Measurements from ENCODE around the gene APBA2.
"Not testable (repeated sequence)": the region's sequence is repeated elsewhere in the genome, so short reads cannot be mapped to it uniquely, and the experiment has no call there.

Gene APBA2

DNA sequence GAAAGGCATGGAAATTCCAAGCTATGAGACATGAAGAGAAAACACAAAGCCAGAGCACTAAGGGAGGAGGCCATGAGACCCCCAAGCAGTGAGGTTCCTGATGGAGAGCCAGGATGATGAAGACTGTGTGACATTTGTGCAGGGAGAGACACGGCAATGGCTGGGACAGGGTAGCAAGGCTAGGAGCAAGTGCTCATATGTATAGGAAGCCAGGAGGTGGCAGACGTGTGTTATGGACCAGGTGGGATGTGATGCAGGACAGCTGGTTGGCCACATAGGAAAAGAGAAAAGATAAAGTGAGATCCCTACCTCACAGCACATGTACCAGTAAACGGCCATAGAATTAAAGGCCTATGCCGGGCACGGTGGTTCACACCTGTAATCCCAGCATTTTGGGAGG lies 112.7 kb downstream of the APBA2 start:
- no peak for DNase-seq (ENCODE audit: low spot score)

DNA sequence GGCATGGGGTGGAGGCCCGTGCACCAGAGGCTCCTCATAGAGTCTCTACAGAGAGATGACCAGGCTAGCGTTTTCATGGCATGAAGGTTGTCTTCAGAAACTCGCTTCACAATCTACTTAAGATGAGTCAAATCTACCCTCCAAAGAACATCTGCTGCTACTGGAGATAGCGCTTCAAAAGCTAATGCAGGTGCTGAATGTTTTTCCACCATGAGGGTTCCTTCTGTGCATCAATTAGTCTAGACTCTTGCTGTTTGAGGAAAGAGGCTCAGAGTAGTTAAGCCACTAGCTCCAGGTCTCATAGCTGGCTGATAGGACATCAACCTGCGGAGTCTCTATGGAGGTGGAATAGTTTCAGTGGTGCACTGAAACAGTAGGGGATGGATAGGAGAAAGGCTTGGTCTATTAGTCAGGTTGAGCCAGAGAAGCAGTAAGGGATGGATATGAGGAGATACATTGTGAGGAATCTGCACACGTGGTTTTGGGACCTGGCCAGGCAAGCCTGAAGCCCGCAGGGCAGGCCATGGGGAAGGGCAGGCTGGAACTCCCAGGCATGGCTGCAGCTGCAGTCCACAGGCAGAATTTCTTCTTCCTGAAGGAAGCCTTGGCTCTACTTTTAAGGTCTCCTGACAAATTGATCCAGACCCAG lies 117.5 kb downstream of the APBA2 start:
- DNase-seq (ENCODE audit: low spot score) = no peak

DNA sequence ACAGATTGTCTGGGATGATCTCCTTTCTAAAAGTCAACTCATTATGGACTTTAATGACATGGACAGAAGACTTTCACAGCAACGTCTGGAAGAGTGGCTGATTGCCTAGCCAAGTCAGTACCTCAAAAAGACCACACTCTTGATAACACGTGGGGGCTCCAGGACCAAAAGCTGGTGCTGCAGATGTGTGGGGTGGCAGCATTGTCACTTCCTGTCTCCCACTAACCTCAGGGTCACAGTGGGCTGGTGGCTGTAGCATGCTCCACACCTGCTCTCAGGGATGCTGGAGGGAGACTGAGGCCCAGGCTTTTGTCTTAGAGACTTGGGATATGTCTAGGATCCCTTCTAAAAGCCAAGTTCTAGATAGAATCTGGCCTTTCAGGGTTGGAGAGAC lies 118.1 kb downstream of the APBA2 start:
- no peak for DNase-seq (ENCODE audit: low spot score)

DNA sequence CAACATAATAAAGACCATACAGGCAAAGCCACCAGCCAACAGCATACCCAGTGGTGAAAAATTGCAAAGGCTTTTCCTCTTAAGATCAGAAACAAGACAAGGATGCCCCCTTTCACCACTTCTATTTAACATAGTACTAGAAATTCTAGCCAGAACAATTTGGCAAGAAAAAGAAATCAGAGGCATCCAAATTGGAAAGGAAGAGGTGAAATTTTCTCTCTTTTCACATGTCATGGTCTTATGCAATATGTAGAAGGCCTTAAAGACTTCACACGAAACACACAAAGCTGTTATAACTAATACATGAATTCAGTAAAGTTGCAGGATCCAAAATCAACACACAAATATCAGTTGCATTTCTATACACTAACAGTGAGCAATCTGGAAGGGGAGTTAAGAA lies 120.2 kb downstream of the APBA2 start:
- DNase-seq (ENCODE audit: low spot score) = no peak

DNA sequence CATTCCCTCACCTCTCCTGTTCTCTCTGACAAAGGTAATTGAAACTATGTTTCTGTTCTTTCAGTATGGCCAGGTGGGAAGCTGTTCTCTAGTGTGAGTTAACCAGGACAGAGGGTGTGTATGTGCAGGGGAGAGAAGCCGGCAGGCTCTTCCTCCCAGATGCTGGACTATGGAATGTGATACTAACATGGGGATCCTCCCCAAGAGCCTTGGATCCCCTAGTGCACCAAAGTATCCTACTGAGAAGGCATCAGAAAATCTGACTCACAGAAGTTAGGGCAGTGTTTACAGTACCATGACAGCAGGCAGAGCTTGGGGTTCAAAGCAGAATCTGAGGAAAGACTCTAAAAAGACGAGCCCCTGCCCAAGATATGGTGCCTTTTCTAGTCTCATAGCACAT lies 123.1 kb downstream of the APBA2 start:
- DNase-seq (ENCODE audit: low spot score) = no peak

DNA sequence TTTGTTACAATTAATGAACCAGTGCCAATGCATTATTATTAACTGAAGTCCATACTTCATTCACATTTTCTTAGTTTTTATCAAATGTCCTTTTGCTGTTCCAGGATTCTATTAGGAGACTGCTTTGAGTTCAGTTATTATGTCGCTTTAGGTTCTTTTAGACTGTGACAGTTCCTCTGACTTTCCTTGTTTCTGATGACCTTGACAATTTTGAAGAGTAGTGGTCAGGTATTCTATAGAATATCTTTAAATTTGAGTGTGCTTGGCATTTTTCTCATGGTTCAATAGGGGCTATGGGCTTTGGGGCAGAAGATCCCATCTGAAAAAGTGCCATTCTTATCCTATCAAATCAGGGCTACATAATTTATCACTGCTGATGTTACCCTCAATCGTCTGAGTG lies 126.3 kb downstream of the APBA2 start:
- no peak for DNase-seq (ENCODE audit: low spot score)

DNA sequence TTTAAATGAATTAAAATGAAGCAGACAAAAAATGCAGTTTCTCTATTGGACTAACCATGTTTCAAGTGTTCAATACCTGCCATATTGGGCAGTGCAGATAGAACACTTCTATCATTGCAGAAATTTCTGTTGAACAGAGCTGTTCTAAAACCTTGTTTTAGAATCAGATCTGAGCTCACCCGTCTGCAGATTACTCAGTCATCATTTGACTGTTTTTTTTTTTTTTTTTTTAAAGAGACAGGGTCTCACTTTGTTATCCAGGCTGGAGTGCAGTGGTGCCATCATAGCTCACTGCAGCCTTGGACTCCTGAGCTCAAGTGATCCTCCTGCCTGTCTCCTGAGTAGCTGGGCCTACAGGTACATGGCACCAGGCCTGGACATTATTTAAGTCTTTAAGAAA lies 128.7 kb downstream of the APBA2 start:
- no peak for DNase-seq (ENCODE audit: low spot score)

DNA sequence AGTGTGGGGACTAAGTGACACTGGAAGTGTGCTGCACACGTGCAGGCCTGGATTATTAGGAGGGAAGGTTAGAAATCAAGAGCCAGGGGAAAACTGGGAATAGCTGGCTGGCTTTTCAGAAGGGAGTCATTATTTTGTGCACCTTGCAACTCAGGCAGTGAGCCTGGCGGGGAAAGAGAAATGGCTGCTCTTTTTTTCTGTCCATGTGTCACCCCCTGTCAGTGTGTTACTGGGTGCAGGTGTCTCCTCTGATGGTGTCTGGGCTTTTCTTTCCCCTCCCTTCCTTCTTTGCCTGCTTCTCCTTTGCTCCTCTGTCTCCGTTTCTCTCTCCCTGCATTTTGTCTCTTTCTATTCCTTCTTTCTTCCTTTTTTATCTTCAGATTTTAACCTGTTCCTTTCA lies 130.7 kb downstream of the APBA2 start:
- DNase-seq (ENCODE audit: low spot score) = no peak

DNA sequence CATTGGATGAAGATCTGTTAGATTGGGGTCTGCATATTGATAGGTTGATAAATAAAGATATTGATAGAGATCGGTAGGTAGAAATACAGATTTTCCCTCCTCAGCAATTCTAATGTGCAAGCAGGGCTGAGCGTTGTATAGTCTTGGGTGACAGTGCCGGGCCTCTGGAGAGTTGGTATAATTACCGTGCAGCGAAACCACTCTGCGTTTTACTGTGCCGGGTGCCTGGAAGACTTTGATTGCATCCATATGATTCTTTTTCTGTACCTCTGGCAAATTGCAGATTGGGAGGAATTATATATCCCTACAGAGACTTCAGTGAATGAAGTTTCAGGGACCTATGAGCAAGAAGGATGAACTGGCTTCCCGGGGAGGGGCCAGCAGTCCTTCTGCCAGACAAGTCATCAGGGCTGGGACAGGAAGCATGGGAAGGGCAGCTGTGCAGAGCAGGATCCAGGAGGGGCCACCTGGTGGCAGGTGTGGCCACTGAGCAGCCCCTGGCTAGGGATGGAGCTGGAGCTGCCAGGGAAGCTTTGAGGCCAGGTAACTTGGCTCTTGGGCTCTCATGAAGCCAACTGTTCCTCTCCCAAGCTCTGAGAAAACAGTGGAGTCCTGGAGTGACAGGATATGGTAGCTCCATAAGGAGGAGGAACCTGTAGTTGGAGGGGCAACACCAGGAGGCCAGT lies 132.5 kb downstream of the APBA2 start:
- no peak for DNase-seq (ENCODE audit: low spot score)

DNA sequence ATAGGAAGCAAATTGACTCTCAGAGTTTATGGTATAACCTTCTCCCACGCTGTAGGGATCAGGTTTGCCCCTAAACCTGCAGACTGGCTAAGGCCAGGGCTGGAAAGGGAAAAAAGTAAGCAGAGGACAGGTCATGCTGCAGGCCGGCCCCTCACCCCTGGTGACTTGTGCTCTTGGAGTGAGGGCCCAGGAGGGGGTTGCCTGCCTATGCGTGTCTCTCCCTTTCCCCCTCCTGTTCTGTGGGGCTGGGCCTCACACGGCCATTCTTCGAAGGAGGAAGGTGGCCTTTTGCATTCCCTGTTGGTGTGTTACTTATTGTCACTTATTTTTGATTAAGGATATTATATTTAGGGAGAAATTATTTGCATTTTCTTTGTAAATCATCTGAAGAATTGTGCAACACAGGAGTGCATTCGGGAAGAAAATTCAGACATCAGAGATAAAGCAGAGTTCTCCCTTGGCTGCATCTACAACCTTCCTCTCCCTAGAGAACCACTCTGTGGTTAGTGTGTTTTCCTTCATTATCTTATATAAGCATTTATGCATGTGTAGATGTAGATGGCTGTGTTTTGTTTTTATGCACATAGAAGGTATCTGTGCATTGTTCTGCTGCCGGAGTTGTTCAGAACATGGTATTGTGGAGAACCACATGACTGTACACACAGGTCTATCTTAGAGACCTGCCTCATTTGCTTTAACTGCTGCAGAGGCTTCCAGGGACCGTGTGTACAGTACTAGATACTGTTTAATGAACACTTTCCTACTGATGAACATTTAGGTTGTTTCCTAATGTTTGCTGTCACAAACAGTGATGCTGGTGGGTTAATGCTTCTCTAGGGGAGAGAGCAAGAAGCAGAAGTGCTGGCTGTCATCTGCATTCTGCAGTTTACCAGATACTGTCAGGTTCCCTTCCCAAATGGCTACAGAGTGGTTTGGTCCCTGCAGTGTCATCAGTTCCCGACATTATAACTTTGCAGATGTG lies 133.5 kb downstream of the APBA2 start:
- no peak for DNase-seq (ENCODE audit: low spot score)

DNA sequence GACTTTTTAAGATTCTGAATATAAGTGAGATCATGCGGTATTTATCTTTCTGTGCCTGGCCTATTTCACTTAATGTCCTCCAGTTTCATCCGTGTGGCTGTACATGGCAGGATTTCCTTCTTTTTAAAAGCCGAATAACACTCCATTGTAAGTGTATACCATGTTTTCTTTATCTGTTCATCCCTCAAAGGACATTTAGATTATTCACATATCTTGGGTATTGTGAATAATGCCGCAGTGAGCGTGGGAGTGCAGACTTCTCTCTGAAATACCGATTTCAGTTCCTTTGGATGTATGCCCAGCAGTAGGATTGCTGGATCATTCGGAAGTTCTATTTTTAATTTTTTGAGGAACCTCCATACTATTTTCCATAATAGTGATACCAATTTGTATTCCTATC lies 136.1 kb downstream of the APBA2 start:
- DNase-seq (ENCODE audit: low spot score) = no peak

DNA sequence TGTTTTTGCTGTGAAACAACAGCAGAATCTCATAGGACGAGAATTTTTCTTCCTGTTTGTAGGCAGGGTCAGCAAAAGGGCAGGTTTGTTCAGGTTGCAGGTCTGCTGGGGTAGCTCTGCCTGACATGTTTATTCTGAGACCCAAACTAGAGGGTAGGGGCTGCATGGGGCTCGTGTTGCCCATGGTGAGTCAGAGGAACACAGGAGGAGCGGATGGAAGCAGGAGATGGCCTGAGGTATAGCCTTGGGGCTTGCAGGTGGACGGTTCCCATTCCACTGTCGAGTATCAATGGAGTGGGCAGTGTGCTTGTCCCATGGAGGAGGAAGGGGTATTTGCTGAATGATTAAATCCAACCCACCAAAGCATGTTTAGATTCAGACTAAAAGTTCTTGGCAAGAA lies 138.9 kb downstream of the APBA2 start:
- DNase-seq (ENCODE audit: low spot score) = no peak

DNA sequence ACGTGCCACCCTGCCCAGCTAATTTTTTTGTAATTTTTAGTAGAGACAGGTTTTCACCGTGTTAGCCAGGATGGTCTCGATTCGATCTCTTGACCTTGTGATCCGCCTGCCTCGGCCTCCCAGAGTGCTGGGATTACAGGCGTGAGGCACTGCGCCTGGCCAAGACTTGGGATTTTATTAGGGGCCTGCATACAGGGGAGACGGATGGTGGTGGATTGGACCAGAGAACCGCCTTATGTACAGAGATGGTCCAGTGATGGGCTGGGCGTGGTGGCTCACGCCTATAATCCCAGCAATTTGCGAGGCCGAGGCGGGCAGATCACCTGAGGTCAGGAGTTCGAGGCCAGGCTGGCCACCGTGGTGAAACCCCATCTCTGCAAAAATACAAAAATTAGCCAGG lies 139.6 kb downstream of the APBA2 start:
- DNase-seq (ENCODE audit: low spot score) = not testable (repeated sequence)

DNA sequence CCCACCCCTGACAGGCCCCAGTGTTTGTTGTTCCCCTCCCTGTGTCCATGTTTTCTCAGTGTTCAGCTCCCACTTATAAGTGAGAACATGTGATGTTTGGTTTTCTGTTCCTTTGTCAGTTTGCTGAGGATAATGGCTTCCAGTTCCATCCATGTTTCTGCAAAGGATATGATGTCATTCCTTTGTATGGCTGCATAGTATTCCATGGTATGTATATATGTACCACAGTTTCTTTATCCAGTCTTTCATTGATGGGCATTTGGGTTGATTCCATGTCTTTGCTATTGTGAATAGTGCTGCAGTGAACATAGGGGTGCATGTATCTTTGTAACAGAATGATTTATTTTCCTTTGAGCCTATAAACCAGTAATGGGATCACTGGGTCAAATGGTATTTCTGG lies 142.4 kb downstream of the APBA2 start:
- DNase-seq (ENCODE audit: low spot score) = not testable (repeated sequence)

DNA sequence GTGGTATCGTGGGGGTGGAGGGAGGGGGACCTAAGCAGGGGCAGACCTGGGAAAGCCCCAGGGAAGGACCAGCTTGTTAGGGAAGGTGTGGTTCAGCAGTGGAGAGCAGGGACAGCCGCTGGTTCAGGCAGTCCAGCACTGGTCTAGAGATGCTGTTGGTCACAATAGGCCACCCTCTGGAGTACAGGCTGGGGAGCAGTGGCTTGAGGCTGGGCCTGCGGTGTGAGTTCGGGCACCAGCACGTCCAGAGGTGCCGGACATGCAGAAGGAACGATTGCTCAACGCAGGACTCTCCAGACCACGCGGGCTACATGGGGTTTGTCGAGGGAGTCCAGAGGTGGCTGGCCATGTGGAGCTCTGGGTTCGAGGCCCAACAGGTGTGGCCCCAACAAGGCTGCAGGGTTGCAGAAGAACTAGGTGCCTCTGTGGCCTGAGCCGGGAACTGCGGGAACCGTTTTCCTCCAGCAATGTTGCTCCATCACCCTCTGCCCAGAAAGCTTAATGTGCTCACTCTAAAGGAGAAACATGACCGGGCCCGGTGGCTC lies 143.9 kb downstream of the APBA2 start:
- DNase-seq (ENCODE audit: low spot score) = no peak

DNA sequence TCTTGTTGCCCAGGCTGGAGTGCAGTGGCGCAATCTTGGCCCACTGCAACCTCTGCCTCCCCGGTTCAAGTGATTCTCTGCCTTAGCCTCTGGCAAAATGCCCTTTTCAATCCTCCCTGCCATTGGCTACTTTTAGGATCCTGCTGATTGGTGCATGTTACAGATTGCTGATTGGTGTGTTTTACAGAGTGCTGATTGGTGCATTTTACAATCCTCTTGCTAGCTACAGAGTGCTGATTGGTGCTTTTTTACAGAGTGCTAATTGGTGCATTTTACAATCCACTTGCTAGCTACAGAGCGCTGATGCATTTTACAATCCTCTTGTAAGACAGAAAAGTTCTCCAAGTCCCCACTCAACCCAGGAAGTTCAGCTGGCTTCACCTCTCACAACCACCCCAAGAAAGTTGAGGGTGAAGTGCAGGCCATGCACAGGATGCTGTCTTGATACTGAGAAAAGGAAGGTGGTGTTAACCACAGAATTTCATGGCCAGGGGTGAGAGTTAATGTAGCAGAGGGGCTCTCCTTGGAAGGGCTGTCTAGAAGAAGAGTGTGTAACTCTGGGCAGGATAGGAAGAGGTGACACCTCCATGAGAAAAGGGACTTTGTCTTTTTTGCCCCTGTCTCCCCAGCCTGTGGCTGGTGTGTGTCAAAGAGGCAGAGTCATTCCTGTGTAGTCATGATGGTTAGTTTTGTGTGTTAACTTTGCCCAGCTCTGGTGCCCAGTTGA lies 145.9 kb downstream of the APBA2 start:
- no peak for DNase-seq (ENCODE audit: low spot score)

DNA sequence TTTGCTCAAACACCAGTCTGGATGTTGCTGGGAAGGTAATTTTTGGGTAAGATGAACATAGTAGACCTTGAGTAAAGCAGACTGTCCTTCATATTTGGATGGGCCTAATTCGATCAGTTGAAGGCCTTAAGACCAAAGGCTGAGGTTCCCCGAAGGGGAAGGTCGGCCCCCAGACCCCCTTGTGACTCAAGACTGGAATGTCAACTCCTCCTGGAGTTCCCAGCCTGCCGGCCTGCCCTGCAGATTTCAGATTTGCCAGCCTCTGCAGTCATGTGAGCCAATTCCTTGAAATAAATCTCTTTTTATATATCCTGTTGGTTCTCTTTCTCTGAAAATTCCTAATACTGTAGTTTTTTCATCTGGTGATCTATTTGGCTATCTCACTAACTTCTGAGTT lies 146.5 kb downstream of the APBA2 start:
- no peak for DNase-seq (ENCODE audit: low spot score)

DNA sequence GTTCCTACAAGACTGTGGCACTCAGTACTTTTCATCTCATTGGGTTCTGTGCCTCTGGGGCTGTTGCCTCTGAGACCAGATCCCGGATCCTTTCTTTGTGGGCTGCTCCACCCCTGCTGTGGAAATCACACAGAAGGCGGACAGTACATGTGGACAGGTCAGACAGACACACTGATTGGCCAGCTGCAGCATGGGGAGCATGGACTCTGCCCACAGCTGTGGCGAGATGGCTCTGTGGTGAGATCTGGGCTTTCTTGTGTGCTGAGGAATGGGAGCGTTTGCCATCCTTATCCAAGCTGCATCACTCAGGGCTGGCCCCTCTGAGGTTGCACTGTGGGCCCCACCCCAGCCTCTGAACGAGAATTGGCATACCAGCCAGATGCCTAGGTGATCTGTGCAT lies 147.0 kb downstream of the APBA2 start:
- no peak for DNase-seq (ENCODE audit: low spot score)

DNA sequence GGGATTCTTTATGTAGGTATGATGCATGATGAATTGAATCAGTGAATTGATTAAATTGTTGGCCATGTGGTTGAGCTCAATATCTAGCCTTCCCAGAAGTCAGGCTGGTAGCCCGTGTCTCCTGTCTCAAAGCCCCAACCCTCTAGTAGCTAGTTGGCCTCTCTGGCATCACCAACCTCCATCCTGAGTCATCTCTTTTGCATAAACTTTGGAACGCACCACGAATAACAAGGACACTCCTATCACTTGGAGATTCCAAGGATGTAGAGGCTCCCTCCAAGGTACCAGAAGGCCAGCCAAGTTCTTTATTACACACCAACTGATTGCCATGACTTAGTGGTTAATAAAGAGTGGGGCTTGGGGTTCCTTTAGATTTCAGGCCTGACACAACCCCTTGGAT lies 148.4 kb downstream of the APBA2 start:
- DNase-seq (ENCODE audit: low spot score) = no peak

DNA sequence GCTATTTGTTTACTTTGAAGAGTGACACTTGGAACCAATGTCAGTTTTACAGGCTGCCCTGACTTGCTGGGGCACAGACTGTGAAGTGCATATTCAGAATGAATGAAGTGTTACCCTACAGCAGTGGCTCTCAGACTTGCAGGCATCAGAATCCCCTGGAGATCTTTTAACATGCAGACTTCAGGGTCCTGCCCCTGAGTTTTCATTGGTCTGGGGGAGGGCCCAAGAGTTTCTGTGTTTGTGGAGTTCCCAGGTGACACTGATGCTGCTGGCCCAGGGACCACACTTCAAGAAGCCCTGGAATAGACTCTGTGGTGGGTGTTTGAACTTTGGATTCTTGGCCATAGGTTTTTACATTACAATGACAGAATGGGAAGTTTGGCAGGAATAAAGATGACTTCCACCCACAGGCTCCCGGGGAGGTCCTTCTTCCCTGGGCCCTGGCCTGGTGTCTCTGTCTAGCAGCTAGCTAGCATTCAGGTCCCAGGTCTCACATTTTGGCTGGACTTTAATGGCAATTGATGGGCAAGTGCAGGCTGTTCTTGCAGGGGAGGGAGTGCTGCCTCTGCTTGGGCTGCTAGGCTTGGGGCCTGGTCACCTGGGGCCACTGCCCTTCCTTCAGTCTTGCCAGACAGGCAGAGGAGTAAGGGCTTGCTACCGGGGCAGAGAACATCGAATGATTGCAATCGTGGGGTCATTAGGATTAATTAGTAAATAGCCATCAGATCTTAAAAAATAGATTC lies 149.0 kb downstream of the APBA2 start:
- no peak for DNase-seq (ENCODE audit: low spot score)
